ENCODE measurements around the gene SLC4A9. TPM values are rescaled to one million over a fixed set of nuclear protein-coding genes. Genes with fewer than 3 reads are reported as not detected.
"Not testable (repeated sequence)": the region's sequence is repeated elsewhere in the genome, so short reads cannot be mapped to it uniquely, and the experiment has no call there.

Gene SLC4A9
- total and polyA plus RNA-seq, 4 donors = not detected

GRCh38 chr5:140420226-140420570 is 60.2 kb downstream of the SLC4A9 start (continued):
- TF ChIP-seq, protein P1, sequence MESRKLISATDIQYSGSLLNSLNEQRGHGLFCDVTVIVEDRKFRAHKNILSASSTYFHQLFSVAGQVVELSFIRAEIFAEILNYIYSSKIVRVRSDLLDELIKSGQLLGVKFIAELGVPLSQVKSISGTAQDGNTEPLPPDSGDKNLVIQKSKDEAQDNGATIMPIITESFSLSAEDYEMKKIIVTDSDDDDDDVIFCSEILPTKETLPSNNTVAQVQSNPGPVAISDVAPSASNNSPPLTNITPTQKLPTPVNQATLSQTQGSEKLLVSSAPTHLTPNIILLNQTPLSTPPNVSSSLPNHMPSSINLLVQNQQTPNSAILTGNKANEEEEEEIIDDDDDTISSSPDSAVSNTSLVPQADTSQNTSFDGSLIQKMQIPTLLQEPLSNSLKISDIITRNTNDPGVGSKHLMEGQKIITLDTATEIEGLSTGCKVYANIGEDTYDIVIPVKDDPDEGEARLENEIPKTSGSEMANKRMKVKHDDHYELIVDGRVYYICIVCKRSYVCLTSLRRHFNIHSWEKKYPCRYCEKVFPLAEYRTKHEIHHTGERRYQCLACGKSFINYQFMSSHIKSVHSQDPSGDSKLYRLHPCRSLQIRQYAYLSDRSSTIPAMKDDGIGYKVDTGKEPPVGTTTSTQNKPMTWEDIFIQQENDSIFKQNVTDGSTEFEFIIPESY (IDR thresholded peaks at IDR 0.05) = no peak
- TF ChIP-seq ATF3 (IDR thresholded peaks at IDR 0.05) (no peak), GABPA (IDR thresholded peaks at IDR 0.05 in 1 of 2, conservative IDR thresholded peaks at IDR 0.05 in 1 of 2) (no peak)

- Histone ChIP-seq H3K9me3 (ENCODE audit: control insufficient read depth in 4 of 4, low read length in 3 of 4) (no peaks in the 10 kb centered on the region), H3K4me1 (ENCODE audit: control insufficient read depth in 4 of 4, insufficient read depth in 4 of 4, low read length in 3 of 4) (peaks cover 3 to 22% (median 12%) of the 10 kb centered on the region in 4 donors), H3K27ac (ENCODE audit: low read depth in 1 of 2, low read length in 2 of 2) (no peak overlapping the region), H3K9ac (ENCODE audit: low read depth in 1 of 2, low read length in 2 of 2) (no peak overlapping the region), H3K27me3 (ENCODE audit: control insufficient read depth in 4 of 4, insufficient read depth in 4 of 4, low read length in 3 of 4) (no peaks in the 10 kb centered on the region), H3K4me3 (ENCODE audit: low read depth in 1 of 3, low read length in 3 of 3) (no peak overlapping the region), H3K36me3 (ENCODE audit: control insufficient read depth in 4 of 4, insufficient read depth in 3 of 4, low read depth in 1 of 4, low read length in 3 of 4) (no peaks in the 10 kb centered on the region)
- WGBS = 89% methylated on average over 5 of the region's 5 CpGs
- DNase-seq (ENCODE audit: low spot score) = no peak
- TF ChIP-seq, protein P2, sequence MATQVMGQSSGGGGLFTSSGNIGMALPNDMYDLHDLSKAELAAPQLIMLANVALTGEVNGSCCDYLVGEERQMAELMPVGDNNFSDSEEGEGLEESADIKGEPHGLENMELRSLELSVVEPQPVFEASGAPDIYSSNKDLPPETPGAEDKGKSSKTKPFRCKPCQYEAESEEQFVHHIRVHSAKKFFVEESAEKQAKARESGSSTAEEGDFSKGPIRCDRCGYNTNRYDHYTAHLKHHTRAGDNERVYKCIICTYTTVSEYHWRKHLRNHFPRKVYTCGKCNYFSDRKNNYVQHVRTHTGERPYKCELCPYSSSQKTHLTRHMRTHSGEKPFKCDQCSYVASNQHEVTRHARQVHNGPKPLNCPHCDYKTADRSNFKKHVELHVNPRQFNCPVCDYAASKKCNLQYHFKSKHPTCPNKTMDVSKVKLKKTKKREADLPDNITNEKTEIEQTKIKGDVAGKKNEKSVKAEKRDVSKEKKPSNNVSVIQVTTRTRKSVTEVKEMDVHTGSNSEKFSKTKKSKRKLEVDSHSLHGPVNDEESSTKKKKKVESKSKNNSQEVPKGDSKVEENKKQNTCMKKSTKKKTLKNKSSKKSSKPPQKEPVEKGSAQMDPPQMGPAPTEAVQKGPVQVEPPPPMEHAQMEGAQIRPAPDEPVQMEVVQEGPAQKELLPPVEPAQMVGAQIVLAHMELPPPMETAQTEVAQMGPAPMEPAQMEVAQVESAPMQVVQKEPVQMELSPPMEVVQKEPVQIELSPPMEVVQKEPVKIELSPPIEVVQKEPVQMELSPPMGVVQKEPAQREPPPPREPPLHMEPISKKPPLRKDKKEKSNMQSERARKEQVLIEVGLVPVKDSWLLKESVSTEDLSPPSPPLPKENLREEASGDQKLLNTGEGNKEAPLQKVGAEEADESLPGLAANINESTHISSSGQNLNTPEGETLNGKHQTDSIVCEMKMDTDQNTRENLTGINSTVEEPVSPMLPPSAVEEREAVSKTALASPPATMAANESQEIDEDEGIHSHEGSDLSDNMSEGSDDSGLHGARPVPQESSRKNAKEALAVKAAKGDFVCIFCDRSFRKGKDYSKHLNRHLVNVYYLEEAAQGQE (IDR thresholded peaks at IDR 0.05) = no peak
- TF ChIP-seq SP1 (IDR thresholded peaks at IDR 0.05) (no peak), HNF4A (conservative IDR thresholded peaks at IDR 0.05) (no peak), JUND (IDR thresholded peaks at IDR 0.05) (no peak), FOXA2 (IDR thresholded peaks at IDR 0.05) (no peak), NR2F2 (IDR thresholded peaks at IDR 0.05) (no peak), ATF3 (IDR thresholded peaks at IDR 0.05) (no peak), YY1 (IDR thresholded peaks at IDR 0.05) (no peak), GABPA (IDR thresholded peaks at IDR 0.05 in 1 of 2, conservative IDR thresholded peaks at IDR 0.05 in 1 of 2) (no peak), EGR1 (IDR thresholded peaks at IDR 0.05; ENCODE audit: low read depth in 2 of 2) (no peak), TAF1 (conservative IDR thresholded peaks at IDR 0.05) (no peak), RAD21 (IDR thresholded peaks at IDR 0.05) (no peak), HNF4G (IDR thresholded peaks at IDR 0.05) (no peak), RXRA (IDR thresholded peaks at IDR 0.05) (no peak), CTCF (IDR thresholded peaks at IDR 0.05; ENCODE audit: low read depth, low read length, missing input control) (no peak), FOXA1 (IDR thresholded peaks at IDR 0.05) (no peak)
- TF ChIP-seq, protein P3, sequence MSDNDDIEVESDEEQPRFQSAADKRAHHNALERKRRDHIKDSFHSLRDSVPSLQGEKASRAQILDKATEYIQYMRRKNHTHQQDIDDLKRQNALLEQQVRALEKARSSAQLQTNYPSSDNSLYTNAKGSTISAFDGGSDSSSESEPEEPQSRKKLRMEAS (IDR thresholded peaks at IDR 0.05) = no peak
- TF ChIP-seq, protein P1 (IDR thresholded peaks at IDR 0.05) = no peak
These were observed 60.8 kb downstream of the SLC4A9 start for GRCh38 chr5:140420665-140421361.

DNA sequence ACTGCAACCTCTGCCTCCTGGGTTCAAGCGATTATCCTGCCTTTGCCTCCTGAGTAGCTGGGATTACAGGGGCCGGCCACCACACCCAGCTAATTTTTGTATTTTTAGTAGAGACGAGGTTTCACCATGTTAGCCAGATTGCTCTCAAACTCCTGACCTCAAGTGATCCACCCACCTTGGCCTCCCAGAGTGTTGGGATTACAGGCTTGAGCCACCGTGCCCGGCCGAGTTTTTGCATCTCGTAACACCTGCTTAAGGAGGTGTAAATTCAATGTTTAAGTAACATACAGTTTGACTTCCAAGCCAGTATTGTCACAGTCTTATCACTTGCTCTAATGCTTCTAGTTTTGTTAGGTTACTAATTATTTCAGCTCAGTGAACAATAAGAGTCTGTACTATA is 61.4 kb downstream of the SLC4A9 start:
- WGBS = 89% methylated on average over 7 of the region's 7 CpGs
- not testable (repeated sequence) for H3K27ac ChIP-seq (ENCODE audit: low read depth in 1 of 2, low read length in 2 of 2)
- peaks cover 3 to 22% (median 14%) of the 10 kb centered on the region in 4 donors for H3K4me1 ChIP-seq (ENCODE audit: control insufficient read depth in 4 of 4, insufficient read depth in 4 of 4, low read length in 3 of 4)

More for the DNA sequence above, 61.4 kb downstream of the SLC4A9 start:
- H3K4me3 ChIP-seq (ENCODE audit: low read depth in 1 of 3, low read length in 3 of 3); H3K36me3 ChIP-seq (ENCODE audit: control insufficient read depth in 4 of 4, insufficient read depth in 3 of 4, low read depth in 1 of 4, low read length in 3 of 4); H3K9me3 ChIP-seq (ENCODE audit: control insufficient read depth in 4 of 4, low read length in 3 of 4); H3K9ac ChIP-seq (ENCODE audit: low read depth in 1 of 2, low read length in 2 of 2); DNase-seq (ENCODE audit: low spot score); H3K27me3 ChIP-seq (ENCODE audit: control insufficient read depth in 4 of 4, insufficient read depth in 4 of 4, low read length in 3 of 4): not testable (repeated sequence)
